Spleen (tissue), 7 donors: ENCODE measurements around the gene FSTL3.

Source experiments
- POLR2A ChIP-seq, 3 donors: fragments of 450-650 bp; IDR thresholded peaks; one replicate each; pipeline ENCODE4 v1.5.1; 2017; ENCODE audit warnings: antibody characterized with exemption in 3 of 3, mild to moderate bottlenecking in 1 of 3
- POLR2AphosphoS5 ChIP-seq, 3 donors: sonication (generic); formaldehyde crosslinking; IDR thresholded peaks; one replicate each; pipeline ENCODE4 v1.5.1; 2017; ENCODE audit warnings: antibody characterized with exemption in 3 of 3
- TF ChIP-seq, protein P1 (sequence below), 11 experiments: fragments of 200-600 bp in 7 of 11; fragments of 450-650 bp in 4 of 11; sonication (generic) in 4 of 11; IDR thresholded peaks in 8 of 11; conservative IDR thresholded peaks in 3 of 11; 1 replicate in 7 of 11; 2 replicates in 4 of 11; pipeline versions ENCODE4 v1.4.0 to v1.8.0; 2016 to 2021; ENCODE audit warnings: antibody characterized with exemption in 11 of 11, inconsistent platforms in 4 of 11, mild to moderate bottlenecking in 1 of 11
- donor health status: DM: no; HTN: no; CAD: no; lungs with moderate emphysema.
- donor health status: DM: no; HTN: no; CAD: no.
- donor health status: DM: no; HTN: no; CAD: no.

- TF ChIP-seq, protein P1, sequence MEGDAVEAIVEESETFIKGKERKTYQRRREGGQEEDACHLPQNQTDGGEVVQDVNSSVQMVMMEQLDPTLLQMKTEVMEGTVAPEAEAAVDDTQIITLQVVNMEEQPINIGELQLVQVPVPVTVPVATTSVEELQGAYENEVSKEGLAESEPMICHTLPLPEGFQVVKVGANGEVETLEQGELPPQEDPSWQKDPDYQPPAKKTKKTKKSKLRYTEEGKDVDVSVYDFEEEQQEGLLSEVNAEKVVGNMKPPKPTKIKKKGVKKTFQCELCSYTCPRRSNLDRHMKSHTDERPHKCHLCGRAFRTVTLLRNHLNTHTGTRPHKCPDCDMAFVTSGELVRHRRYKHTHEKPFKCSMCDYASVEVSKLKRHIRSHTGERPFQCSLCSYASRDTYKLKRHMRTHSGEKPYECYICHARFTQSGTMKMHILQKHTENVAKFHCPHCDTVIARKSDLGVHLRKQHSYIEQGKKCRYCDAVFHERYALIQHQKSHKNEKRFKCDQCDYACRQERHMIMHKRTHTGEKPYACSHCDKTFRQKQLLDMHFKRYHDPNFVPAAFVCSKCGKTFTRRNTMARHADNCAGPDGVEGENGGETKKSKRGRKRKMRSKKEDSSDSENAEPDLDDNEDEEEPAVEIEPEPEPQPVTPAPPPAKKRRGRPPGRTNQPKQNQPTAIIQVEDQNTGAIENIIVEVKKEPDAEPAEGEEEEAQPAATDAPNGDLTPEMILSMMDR (IDR thresholded peaks at IDR 0.05 in 8 of 11, conservative IDR thresholded peaks at IDR 0.05 in 3 of 11): no peak
- TF ChIP-seq POLR2A (IDR thresholded peaks at IDR 0.05) (no peak), POLR2AphosphoS5 (IDR thresholded peaks at IDR 0.05) (no peak)
Observed at GRCh38 chr19:685454-685931, 9.3 kb downstream of the FSTL3 start.
